DND-41 (cell line): ENCODE results near the gene FRY.
"Not testable (repeated sequence)": the region's sequence is repeated elsewhere in the genome, so short reads cannot be mapped to it uniquely, and the experiment has no call there.

ENCODE experiments used
- ATAC-seq: fragments of 200-7000 bp; cut with Tn5 transposase; 3 replicates; pipeline ENCODE4 v1.9.1; 2021; ENCODE audit warnings: low read depth; ENCODE audit not compliant: insufficient read depth
- DNase-seq: peaks from one replicate; pipeline ENCODE4 v3.0.0-alpha.2; 2020
- H2AFZ ChIP-seq: 2 replicates; pipeline ENCODE4 v1.6.0; 2012; ENCODE audit warnings: low read depth, low read length
- H3K27ac ChIP-seq: 2 replicates; pipeline ENCODE4 v1.5.1; 2012; ENCODE audit warnings: low read length, inconsistent platforms
- H3K27me3 ChIP-seq: fragments of 200-600 bp; sonication (generic); 2 replicates; pipeline ENCODE4 v1.6.0; 2012; ENCODE audit warnings: low read length, mild to moderate bottlenecking, inconsistent platforms; ENCODE audit not compliant: insufficient read depth, poor library complexity
- H3K36me3 ChIP-seq: 2 replicates; pipeline ENCODE4 v1.5.1; 2012; ENCODE audit warnings: low read length, inconsistent platforms; ENCODE audit not compliant: insufficient read depth
- H3K4me1 ChIP-seq: 2 replicates; pipeline ENCODE4 v1.5.1; 2012; ENCODE audit warnings: mild to moderate bottlenecking, low read length; ENCODE audit not compliant: insufficient read depth
- H3K4me2 ChIP-seq: 2 replicates; pipeline ENCODE4 v1.6.0; 2012; ENCODE audit warnings: mild to moderate bottlenecking, moderate library complexity, low read length, inconsistent platforms; ENCODE audit not compliant: insufficient read depth
- H3K4me3 ChIP-seq, 2 experiments: fragments of 200-600 bp in 1 of 2; shearing (Covaris generic) in 1 of 2; 2 replicates each; pipeline ENCODE4 v1.5.1; 2012 to 2016; ENCODE audit warnings: inconsistent platforms in 2 of 2, low read length in 2 of 2, mild to moderate bottlenecking in 2 of 2, low read depth in 1 of 2, moderate library complexity in 1 of 2
- H3K79me2 ChIP-seq: 2 replicates; pipeline ENCODE4 v1.6.0; 2012; ENCODE audit warnings: low read length, inconsistent platforms; ENCODE audit not compliant: insufficient read depth
- H3K9ac ChIP-seq: 2 replicates; pipeline ENCODE4 v1.6.0; 2012; ENCODE audit warnings: low read depth, mild to moderate bottlenecking, inconsistent platforms, low read length, moderate library complexity
- H3K9me3 ChIP-seq: 2 replicates; pipeline ENCODE4 v1.5.1; 2012; ENCODE audit warnings: low read length, moderate library complexity, mild to moderate bottlenecking, inconsistent platforms; ENCODE audit not compliant: insufficient read depth, severe bottlenecking
- H4K20me1 ChIP-seq: 2 replicates; pipeline ENCODE4 v1.6.0; 2012; ENCODE audit warnings: low read length; ENCODE audit not compliant: insufficient read depth
- CTCF ChIP-seq: IDR thresholded peaks from 2 replicates; pipeline ENCODE4 v1.5.1; 2012; ENCODE audit warnings: borderline replicate concordance, low read length, moderate library complexity, mild to moderate bottlenecking; ENCODE audit not compliant: poor library complexity, severe bottlenecking; ENCODE audit errors: extremely low read depth
- EZH2 ChIP-seq: IDR thresholded peaks from 3 replicates; pipeline ENCODE4 v1.6.1; 2012; ENCODE audit warnings: borderline replicate concordance, low read depth, mild to moderate bottlenecking, moderate library complexity, low read length, inconsistent platforms; ENCODE audit not compliant: severe bottlenecking

The FRY gene

GRCh38 chr13:31986676-31987470, 44.7 kb upstream of the FRY start:
- Histone ChIP-seq H3K4me2 (no peak overlapping the region), H3K36me3 (no peaks in the 10 kb centered on the region), H2AFZ (no peak overlapping the region), H3K9me3 (no peaks in the 10 kb centered on the region), H4K20me1 (no peaks in the 10 kb centered on the region), H3K27me3 (no peaks in the 10 kb centered on the region), H3K27ac (no peak overlapping the region), H3K4me1 (no peaks in the 10 kb centered on the region), H3K4me3 (no peak overlapping the region), H3K9ac (no peak overlapping the region), H3K79me2 (no peaks in the 10 kb centered on the region)
- ATAC-seq (no peak), DNase-seq (no peak)
- TF ChIP-seq CTCF: no peak

- no peak for DNase-seq
- no peaks in the 10 kb centered on the region for H4K20me1 ChIP-seq
- TF ChIP-seq CTCF (no peak), EZH2 (no peak)
- H3K79me2 ChIP-seq: no peaks in the 10 kb centered on the region
- H3K4me3 ChIP-seq: no peak overlapping the region
- no peak overlapping the region for H3K27ac ChIP-seq
- H3K4me1 ChIP-seq: no peaks in the 10 kb centered on the region
- no peaks in the 10 kb centered on the region for H3K9me3 ChIP-seq
- ATAC-seq: no peak
- H3K9ac ChIP-seq: no peak overlapping the region
- no peak overlapping the region for H3K4me2 ChIP-seq
- H2AFZ ChIP-seq: no peak overlapping the region
- H3K27me3 ChIP-seq: no peaks in the 10 kb centered on the region
- H3K36me3 ChIP-seq: no peaks in the 10 kb centered on the region
These were observed 43.9 kb upstream of the FRY start for GRCh38 chr13:31987535-31988170.

GRCh38 chr13:31994367-31994766, 37.2 kb upstream of the FRY start:
- not testable (repeated sequence) for H3K9me3 ChIP-seq, H3K4me1 ChIP-seq, DNase-seq, H2AFZ ChIP-seq, H3K4me3 ChIP-seq, H3K79me2 ChIP-seq, H3K4me2 ChIP-seq, H4K20me1 ChIP-seq, H3K36me3 ChIP-seq, H3K27me3 ChIP-seq, H3K9ac ChIP-seq, ATAC-seq, H3K27ac ChIP-seq

GRCh38 chr13:31996601-31997000, 35.0 kb upstream of the FRY start:
- H3K27ac ChIP-seq: no peak overlapping the region
- H3K4me2 ChIP-seq: no peak overlapping the region
- H3K9me3 ChIP-seq: no peaks in the 10 kb centered on the region
- H3K36me3 ChIP-seq: no peaks in the 10 kb centered on the region
- ATAC-seq (no peak), DNase-seq (no peak)
- TF ChIP-seq CTCF: no peak
- TF ChIP-seq EZH2: no peak
- no peak overlapping the region for H2AFZ ChIP-seq
- no peak overlapping the region for H3K9ac ChIP-seq
- H3K79me2 ChIP-seq: no peaks in the 10 kb centered on the region
- H3K4me3 ChIP-seq: no peak overlapping the region
- no peaks in the 10 kb centered on the region for H4K20me1 ChIP-seq
- no peaks in the 10 kb centered on the region for H3K4me1 ChIP-seq
- H3K27me3 ChIP-seq: no peaks in the 10 kb centered on the region
